CD4-positive, alpha-beta T cell treated with Interleukin-17A for 1 hour (primary cell): ENCODE measurements around the gene HOXA3.

Source experiments
- DNase-seq: peaks from one replicate; pipeline ENCODE4 v3.0.0-alpha.2; 2020

Gene HOXA3

GRCh38 chr7:27151931-27152815 is at the start of gene HOXA3:
HOXA3 (minus strand) TSS chr7:27152583; CDS start chr7:27110640, 41,943 bp downstream.
- no peak for DNase-seq

- DNase-seq, result no peak
Observed at GRCh38 chr7:27201580-27202017, 49.2 kb upstream of the HOXA3 start.

GRCh38 chr7:27200761-27201579 is 48.6 kb upstream of the HOXA3 start:
- no peak for DNase-seq

GRCh38 chr7:27199849-27200760 is 47.7 kb upstream of the HOXA3 start, which contains the start of gene HOXA13:
HOXA13 (minus strand) TSS chr7:27200091; CDS start chr7:27200077, 14 bp downstream.
- DNase-seq, result no peak

- DNase-seq, result no peak
Observed at GRCh38 chr7:27198871-27199801, 46.8 kb upstream of the HOXA3 start.

- DNase-seq, result no peak
Observed at GRCh38 chr7:27198138-27198841, 45.9 kb upstream of the HOXA3 start.

- DNase-seq, result no peak
Observed at GRCh38 chr7:27197137-27198042, 45.0 kb upstream of the HOXA3 start.

- peak; percentile 83 for DNase-seq
Observed at GRCh38 chr7:27196287-27196767, 43.9 kb upstream of the HOXA3 start.

- DNase-seq, result no peak
Observed at GRCh38 chr7:27194686-27195379, 42.5 kb upstream of the HOXA3 start.

GRCh38 chr7:27194002-27194352 is 41.6 kb upstream of the HOXA3 start:
- DNase-seq, result no peak

GRCh38 chr7:27193335-27194001 is 41.1 kb upstream of the HOXA3 start:
- no peak for DNase-seq

GRCh38 chr7:27192546-27193334 is 40.4 kb upstream of the HOXA3 start:
- DNase-seq, result no peak

- DNase-seq, result no peak
Observed at GRCh38 chr7:27191833-27192545, 39.6 kb upstream of the HOXA3 start.

GRCh38 chr7:27191161-27191731 is 38.9 kb upstream of the HOXA3 start:
- no peak for DNase-seq

- DNase-seq, result no peak
Observed at GRCh38 chr7:27189997-27190748, 37.8 kb upstream of the HOXA3 start.
